Neural cell (in vitro differentiated cells): ENCODE data around the gene CTNNBL1. TPM values are rescaled to one million over a fixed set of nuclear protein-coding genes. Genes with fewer than 3 reads are reported as not detected.
"Not testable (repeated sequence)": the region's sequence is repeated elsewhere in the genome, so short reads cannot be mapped to it uniquely, and the experiment has no call there.

Experiments used
- H2AFZ ChIP-seq: fragments of 200-600, 300-800 bp; sonication (generic), shearing (Covaris generic); 2 replicates; pipeline ENCODE4 v1.6.0; 2014; ENCODE audit warnings: low read depth, mild to moderate bottlenecking, antibody characterized with exemption, low read length, moderate library complexity
- H3F3A ChIP-seq: fragments of 200-600 bp; shearing (Covaris generic); 2 replicates; pipeline ENCODE4 v1.6.1; 2016; ENCODE audit warnings: mild to moderate bottlenecking, moderate library complexity, mixed read lengths, antibody characterized with exemption, low read length; ENCODE audit not compliant: insufficient read depth, poor library complexity, severe bottlenecking
- H3K27ac ChIP-seq: fragments of 200-600, 300-800 bp; sonication (generic), shearing (Covaris generic); 2 replicates; pipeline ENCODE4 v1.5.1; 2014; ENCODE audit warnings: mild to moderate bottlenecking, low read length, moderate library complexity
- H3K27me3 ChIP-seq: fragments of 300-800, 200-600 bp; sonication (generic), shearing (Covaris generic); 2 replicates; pipeline ENCODE4 v1.6.0; 2014; ENCODE audit warnings: mild to moderate bottlenecking, low read depth, low read length, moderate library complexity; ENCODE audit not compliant: insufficient read depth
- H3K36me3 ChIP-seq: fragments of 300-800, 200-600 bp; sonication (generic), shearing (Covaris generic); 2 replicates; pipeline ENCODE4 v1.5.1; 2014; ENCODE audit warnings: mild to moderate bottlenecking, antibody characterized with exemption, low read length, moderate library complexity; ENCODE audit not compliant: insufficient read depth
- H3K4me2 ChIP-seq: fragments of 300-800, 200-600 bp; sonication (generic), shearing (Covaris generic); 2 replicates; pipeline ENCODE4 v1.6.0; 2014; ENCODE audit warnings: mild to moderate bottlenecking, low read length
- H3K4me3 ChIP-seq: fragments of 300-800, 200-600 bp; sonication (generic), shearing (Covaris generic); 2 replicates; pipeline ENCODE4 v1.5.1; 2014; ENCODE audit warnings: mild to moderate bottlenecking, low read length, moderate library complexity
- H3K79me2 ChIP-seq: fragments of 200-600 bp; shearing (Covaris generic); replicated peaks from 2 replicates; pipeline ENCODE4 v1.6.0; 2014; ENCODE audit warnings: mild to moderate bottlenecking, low read length, moderate library complexity; ENCODE audit not compliant: insufficient read depth
- H3K9ac ChIP-seq: fragments of 300-800, 200-600 bp; sonication (generic), shearing (Covaris generic); 2 replicates; pipeline ENCODE4 v1.6.1; 2016; ENCODE audit warnings: mild to moderate bottlenecking, low read length, mixed read lengths
- H3K9me2 ChIP-seq: fragments of 200-600 bp; shearing (Covaris generic); 2 replicates; pipeline ENCODE4 v1.6.1; 2016; ENCODE audit warnings: mild to moderate bottlenecking, low read length, mixed read lengths; ENCODE audit not compliant: insufficient read depth
- H3K9me3 ChIP-seq: fragments of 200-600, 300-800 bp; sonication (generic), shearing (Covaris generic); 2 replicates; pipeline ENCODE4 v1.6.1; 2016; ENCODE audit warnings: mild to moderate bottlenecking, mixed run types, low read length, moderate library complexity, mixed read lengths
- H4K20me1 ChIP-seq: fragments of 200-600 bp; shearing (Covaris generic); 2 replicates; pipeline ENCODE4 v1.6.1; 2016; ENCODE audit warnings: mild to moderate bottlenecking, mixed run types; ENCODE audit not compliant: insufficient read depth
- CTCF ChIP-seq: fragments of 450-650 bp; IDR thresholded peaks from 2 replicates; pipeline ENCODE4 v1.5.1; 2014; ENCODE audit warnings: antibody characterized with exemption, mild to moderate bottlenecking, moderate library complexity; ENCODE audit not compliant: poor library complexity, severe bottlenecking
- EP300 ChIP-seq: fragments of 450-650 bp; conservative IDR thresholded peaks from 2 replicates; pipeline ENCODE4 v1.6.1; 2014; ENCODE audit warnings: antibody characterized with exemption, mild to moderate bottlenecking, moderate library complexity; ENCODE audit not compliant: poor library complexity, severe bottlenecking
- MXI1 ChIP-seq: fragments of 450-650 bp; conservative IDR thresholded peaks from 2 replicates; pipeline ENCODE4 v1.6.1; 2014; ENCODE audit warnings: antibody characterized with exemption, mild to moderate bottlenecking; ENCODE audit not compliant: poor library complexity, severe bottlenecking
- POLR2AphosphoS5 ChIP-seq: IDR thresholded peaks from 2 replicates; pipeline ENCODE4 v1.6.1; 2012
- RAD21 ChIP-seq: fragments of 450-650 bp; conservative IDR thresholded peaks from 2 replicates; pipeline ENCODE4 v1.6.1; 2014; ENCODE audit warnings: antibody characterized with exemption, mild to moderate bottlenecking, moderate library complexity
- REST ChIP-seq: IDR thresholded peaks from 2 replicates; pipeline ENCODE4 v1.6.1; 2012; ENCODE audit warnings: borderline replicate concordance
- SMC3 ChIP-seq: fragments of 450-650 bp; conservative IDR thresholded peaks from 2 replicates; pipeline ENCODE4 v1.6.1; 2014; ENCODE audit warnings: antibody characterized with exemption, mild to moderate bottlenecking, moderate library complexity; ENCODE audit not compliant: poor library complexity
- TAF1 ChIP-seq: IDR thresholded peaks from 2 replicates; pipeline ENCODE4 v1.6.1; 2012; ENCODE audit warnings: low read depth
- polyA plus RNA-seq: library from polyadenylated mRNA; depleted of rRNA; stranded (reverse); fragments of >200 nt; gene quantifications from 2 replicates; pipeline ENCODE4 v1.2.3, GENCODE V29; 2014

The CTNNBL1 gene
- polyA plus RNA-seq, 1 donor from 2014 or later: 32.6 TPM

GRCh38 chr20:37680420-37680819 is 13.4 kb upstream of the CTNNBL1 start:
- Histone ChIP-seq H3K36me3 (no peaks in the 10 kb centered on the region), H3F3A (no peaks in the 10 kb centered on the region), H3K27ac (no peak overlapping the region), H3K4me2 (no peak overlapping the region), H3K9ac (no peak overlapping the region), H2AFZ (no peak overlapping the region), H3K4me3 (no peak overlapping the region), H3K9me2 (no peaks in the 10 kb centered on the region), H3K9me3 (no peaks in the 10 kb centered on the region), H3K27me3 (no peaks in the 10 kb centered on the region), H3K79me2 (no peaks in the 10 kb centered on the region), H4K20me1 (no peaks in the 10 kb centered on the region)
- TF ChIP-seq SMC3 (no peak), MXI1 (no peak), EP300 (no peak), RAD21 (no peak), CTCF (no peak), REST (no peak), TAF1 (no peak), POLR2AphosphoS5 (no peak)

- H3K9me2 ChIP-seq: no peaks in the 10 kb centered on the region
- H3K4me3 ChIP-seq: no peak overlapping the region
- H3K27ac ChIP-seq: no peak overlapping the region
- no peaks in the 10 kb centered on the region for H3K79me2 ChIP-seq
- H3K4me2 ChIP-seq: no peak overlapping the region
- TF ChIP-seq EP300: peak; percentile 18
- TF ChIP-seq TAF1: no peak
- TF ChIP-seq SMC3: no peak
- TF ChIP-seq RAD21: no peak
- H3K27me3 ChIP-seq: no peaks in the 10 kb centered on the region
- H3K36me3 ChIP-seq: no peaks in the 10 kb centered on the region
- no peaks in the 10 kb centered on the region for H4K20me1 ChIP-seq
- no peaks in the 10 kb centered on the region for H3F3A ChIP-seq
- no peak overlapping the region for H3K9ac ChIP-seq
- H2AFZ ChIP-seq: no peak overlapping the region
- no peaks in the 10 kb centered on the region for H3K9me3 ChIP-seq
Measured at GRCh38 chr20:37681384-37682112, 12.3 kb upstream of the CTNNBL1 start.

GRCh38 chr20:37683146-37683545 is 10.7 kb upstream of the CTNNBL1 start:
- H3K9me3 ChIP-seq, H3K27me3 ChIP-seq, H3F3A ChIP-seq, H3K9ac ChIP-seq, H3K79me2 ChIP-seq, H2AFZ ChIP-seq, H3K4me2 ChIP-seq, H4K20me1 ChIP-seq, H3K9me2 ChIP-seq, H3K4me3 ChIP-seq, H3K36me3 ChIP-seq, H3K27ac ChIP-seq: not testable (repeated sequence)
